Fibroblast of lung (primary cell): ENCODE data around the gene GLIS1. TPM values are rescaled to one million over a fixed set of nuclear protein-coding genes. Genes with fewer than 3 reads are reported as not detected.

Experiments
- DNase-seq, 2 donors: peaks; one replicate each; pipeline versions ENCODE4 v3.0.0 to v3.0.0-alpha.2; 2010; ENCODE audit warnings: low read depth in 2 of 2
- H2AFZ ChIP-seq: 2 replicates; pipeline ENCODE4 v1.5.1; 2012; ENCODE audit warnings: low read length, control low read depth, inconsistent platforms
- H3K27ac ChIP-seq: 2 replicates; pipeline ENCODE4 v1.5.1; 2011; ENCODE audit warnings: low read length, control low read depth; ENCODE audit not compliant: insufficient read depth
- H3K27me3 ChIP-seq: 2 replicates; pipeline ENCODE4 v1.5.1; 2011; ENCODE audit warnings: mild to moderate bottlenecking, low read length; ENCODE audit not compliant: control insufficient read depth, insufficient read depth
- H3K36me3 ChIP-seq: 2 replicates; pipeline ENCODE4 v1.5.1; 2011; ENCODE audit warnings: low read length; ENCODE audit not compliant: control insufficient read depth, insufficient read depth
- H3K4me1 ChIP-seq: 2 replicates; pipeline ENCODE4 v1.5.1; 2011; ENCODE audit warnings: low read length; ENCODE audit not compliant: control insufficient read depth, insufficient read depth; ENCODE audit errors: extremely low read depth
- H3K4me2 ChIP-seq: 2 replicates; pipeline ENCODE4 v1.5.1; 2011; ENCODE audit warnings: low read length, control low read depth; ENCODE audit not compliant: insufficient read depth; ENCODE audit errors: extremely low read depth
- H3K4me3 ChIP-seq, 4 experiments: fragments of 200-600 bp in 1 of 4; sonication (generic) in 1 of 4; replicated peaks in 1 of 4; 2 replicates each; pipeline ENCODE4 v1.5.1; 2011 to 2016; ENCODE audit warnings: low read length in 4 of 4, low read depth in 3 of 4, mild to moderate bottlenecking in 3 of 4, control low read depth in 2 of 4, inconsistent platforms in 1 of 4, mixed read lengths in 1 of 4; ENCODE audit not compliant: insufficient read depth in 1 of 4; ENCODE audit errors: control extremely low read depth in 1 of 4
- H3K79me2 ChIP-seq: 2 replicates; pipeline ENCODE4 v1.5.1; 2012; ENCODE audit warnings: mild to moderate bottlenecking, low read length, inconsistent platforms; ENCODE audit not compliant: control insufficient read depth, insufficient read depth
- H3K9ac ChIP-seq: 2 replicates; pipeline ENCODE4 v1.5.1; 2011; ENCODE audit warnings: mild to moderate bottlenecking, low read length, control low read depth; ENCODE audit not compliant: insufficient read depth
- H3K9me3 ChIP-seq: 2 replicates; pipeline ENCODE4 v1.5.1; 2012; ENCODE audit warnings: low read depth, low read length; ENCODE audit not compliant: control insufficient read depth, insufficient read depth
- H4K20me1 ChIP-seq: 2 replicates; pipeline ENCODE4 v1.5.1; 2011; ENCODE audit warnings: low read length; ENCODE audit not compliant: control insufficient read depth, insufficient read depth; ENCODE audit errors: extremely low read depth
- EZH2 ChIP-seq: IDR thresholded peaks from 2 replicates; pipeline ENCODE4 v1.5.1; 2012; ENCODE audit warnings: low read length, control low read depth, mild to moderate bottlenecking; ENCODE audit errors: missing control alignments
- polyA plus RNA-seq, 2 donors: library from polyadenylated mRNA; depleted of rRNA in 1 of 2; stranded (reverse) in 1 of 2; unstranded in 1 of 2; fragments of >200 nt; gene quantifications; 2 replicates each; pipeline ENCODE4 v1.2.1, GENCODE V29; 2011 to 2012; ENCODE audit warnings: missing spikeins in 1 of 2
- total RNA-seq: library from RNA; depleted of rRNA; stranded (reverse); fragments of >200 nt; gene quantifications from 2 replicates; pipeline ENCODE4 v1.2.1, GENCODE V29; 2014
- TF ChIP-seq, protein P1 (sequence below), 2 donors: IDR thresholded peaks in 1 of 2; conservative IDR thresholded peaks in 1 of 2; 1 replicate in 1 of 2; 2 replicates in 1 of 2; pipeline ENCODE4 v1.5.1; 2011 to 2012; ENCODE audit warnings: low read length in 2 of 2, control low read depth in 1 of 2, inconsistent platforms in 1 of 2, low read depth in 1 of 2, mild to moderate bottlenecking in 1 of 2

GLIS1 gene
- total and polyA plus RNA-seq, 2 donors (not counting 1 experiment from before 2014, with no cell fraction given) = under 0.01 to 0.05 TPM

- no peak overlapping the region for H3K4me2 ChIP-seq
- H3K27ac ChIP-seq = no peak overlapping the region
- no peaks in the 10 kb centered on the region for H3K79me2 ChIP-seq
- H3K36me3 ChIP-seq = no peaks in the 10 kb centered on the region
- DNase-seq = no peak
- H3K9ac ChIP-seq = no peak overlapping the region
- no peak for TF ChIP-seq EZH2
- TF ChIP-seq, protein P1, sequence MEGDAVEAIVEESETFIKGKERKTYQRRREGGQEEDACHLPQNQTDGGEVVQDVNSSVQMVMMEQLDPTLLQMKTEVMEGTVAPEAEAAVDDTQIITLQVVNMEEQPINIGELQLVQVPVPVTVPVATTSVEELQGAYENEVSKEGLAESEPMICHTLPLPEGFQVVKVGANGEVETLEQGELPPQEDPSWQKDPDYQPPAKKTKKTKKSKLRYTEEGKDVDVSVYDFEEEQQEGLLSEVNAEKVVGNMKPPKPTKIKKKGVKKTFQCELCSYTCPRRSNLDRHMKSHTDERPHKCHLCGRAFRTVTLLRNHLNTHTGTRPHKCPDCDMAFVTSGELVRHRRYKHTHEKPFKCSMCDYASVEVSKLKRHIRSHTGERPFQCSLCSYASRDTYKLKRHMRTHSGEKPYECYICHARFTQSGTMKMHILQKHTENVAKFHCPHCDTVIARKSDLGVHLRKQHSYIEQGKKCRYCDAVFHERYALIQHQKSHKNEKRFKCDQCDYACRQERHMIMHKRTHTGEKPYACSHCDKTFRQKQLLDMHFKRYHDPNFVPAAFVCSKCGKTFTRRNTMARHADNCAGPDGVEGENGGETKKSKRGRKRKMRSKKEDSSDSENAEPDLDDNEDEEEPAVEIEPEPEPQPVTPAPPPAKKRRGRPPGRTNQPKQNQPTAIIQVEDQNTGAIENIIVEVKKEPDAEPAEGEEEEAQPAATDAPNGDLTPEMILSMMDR (conservative IDR thresholded peaks at IDR 0.05 in 1 of 2, IDR thresholded peaks at IDR 0.05 in 1 of 2; ENCODE audit: low read depth in 1 of 2, low read length in 2 of 2) = no peak
- H3K9me3 ChIP-seq = no peaks in the 10 kb centered on the region
- no peak overlapping the region for H3K4me3 ChIP-seq
- no peaks in the 10 kb centered on the region for H3K4me1 ChIP-seq
- H4K20me1 ChIP-seq = no peaks in the 10 kb centered on the region
- no peak overlapping the region for H2AFZ ChIP-seq
- H3K27me3 ChIP-seq = no peaks in the 10 kb centered on the region
These were observed 184.2 kb downstream of the GLIS1 start for GRCh38 chr1:53554592-53555305.

GRCh38 chr1:53553734-53554509, 185.0 kb downstream of the GLIS1 start:
- Histone ChIP-seq H3K9ac (no peak overlapping the region), H3K4me3 (no peak overlapping the region), H3K4me2 (no peak overlapping the region), H4K20me1 (no peaks in the 10 kb centered on the region), H3K36me3 (no peaks in the 10 kb centered on the region), H3K27me3 (no peaks in the 10 kb centered on the region), H3K9me3 (no peaks in the 10 kb centered on the region), H2AFZ (no peak overlapping the region), H3K79me2 (no peaks in the 10 kb centered on the region), H3K27ac (no peak overlapping the region), H3K4me1 (no peaks in the 10 kb centered on the region)
- TF ChIP-seq EZH2 = no peak
- DNase-seq = no peak

GRCh38 chr1:53552981-53553733, 185.8 kb downstream of the GLIS1 start:
- H4K20me1 ChIP-seq = no peaks in the 10 kb centered on the region
- no peaks in the 10 kb centered on the region for H3K27me3 ChIP-seq
- H3K4me1 ChIP-seq = no peaks in the 10 kb centered on the region
- H3K27ac ChIP-seq = no peak overlapping the region
- H3K9ac ChIP-seq = no peak overlapping the region
- no peak overlapping the region for H3K4me2 ChIP-seq
- H3K9me3 ChIP-seq = no peaks in the 10 kb centered on the region
- H2AFZ ChIP-seq = no peak overlapping the region
- H3K4me3 ChIP-seq = no peak overlapping the region
- peak in 1 of 2 donors; percentile 30 for DNase-seq
- TF ChIP-seq, protein P1 (conservative IDR thresholded peaks at IDR 0.05 in 1 of 2, IDR thresholded peaks at IDR 0.05 in 1 of 2; ENCODE audit: low read depth in 1 of 2, low read length in 2 of 2) = no peak
- no peak for TF ChIP-seq EZH2
- no peaks in the 10 kb centered on the region for H3K36me3 ChIP-seq
- no peaks in the 10 kb centered on the region for H3K79me2 ChIP-seq
